ENCODE results near the gene CA4. TPM values are rescaled to one million over a fixed set of nuclear protein-coding genes. Genes with fewer than 3 reads are reported as not detected.
"Not testable (repeated sequence)": the region's sequence is repeated elsewhere in the genome, so short reads cannot be mapped to it uniquely, and the experiment has no call there.

CA4 gene
- not detected in 2 replicates for total RNA-seq

- intact Hi-C loops (cut with micrococcal nuclease), result loop anchor here (10.0 kb wide), 1 partner anchor 485 kb away; no protein-coding TSS in a partner anchor
These were observed at the start of gene CA4 for GRCh38 chr17:60149691-60150582. Gene CA4, plus strand, starts transcription at chr17:60149973. Its CDS starts 62 bp downstream, at chr17:60150035.

- intact Hi-C loops (cut with micrococcal nuclease), result loop anchor here (10.0 kb wide), 1 partner anchor 334 kb away; no protein-coding TSS in a partner anchor
These were observed 49.2 kb upstream of the CA4 start for GRCh38 chr17:60100577-60100976.

- intact Hi-C loops (cut with micrococcal nuclease), result loop anchor here (10.0 kb wide), 1 partner anchor 333 kb away; no protein-coding TSS in a partner anchor
These were observed 47.6 kb upstream of the CA4 start for GRCh38 chr17:60102015-60102631.

GRCh38 chr17:60102632-60103096, 47.1 kb upstream of the CA4 start:
- intact Hi-C loops (cut with micrococcal nuclease), result loop anchor here (10.0 kb wide), 1 partner anchor 332 kb away; no protein-coding TSS in a partner anchor

GRCh38 chr17:60103957-60104356, 45.8 kb upstream of the CA4 start:
- intact Hi-C loops (cut with micrococcal nuclease), result loop anchor here (10.0 kb wide), 1 partner anchor 331 kb away; no protein-coding TSS in a partner anchor

- intact Hi-C loops (cut with micrococcal nuclease), result loop anchor here (10.0 kb wide), 1 partner anchor 328 kb away; no protein-coding TSS in a partner anchor
These were observed 43.3 kb upstream of the CA4 start for GRCh38 chr17:60106340-60107059.

GRCh38 chr17:60107526-60108257, 42.1 kb upstream of the CA4 start:
- intact Hi-C loops (cut with micrococcal nuclease), result loop anchor here (10.0 kb wide), 1 partner anchor 327 kb away; no protein-coding TSS in a partner anchor

GRCh38 chr17:60108309-60108708, 41.5 kb upstream of the CA4 start:
- intact Hi-C loops (cut with micrococcal nuclease), result loop anchor here (10.0 kb wide), 1 partner anchor 326 kb away; no protein-coding TSS in a partner anchor

GRCh38 chr17:60108712-60109111, 41.1 kb upstream of the CA4 start:
- intact Hi-C loops (cut with micrococcal nuclease), result loop anchor here (10.0 kb wide), 1 partner anchor 326 kb away; no protein-coding TSS in a partner anchor

GRCh38 chr17:60109161-60109560, 40.6 kb upstream of the CA4 start:
- intact Hi-C loops (cut with micrococcal nuclease), result loop anchor here (10.0 kb wide), 1 partner anchor 326 kb away; no protein-coding TSS in a partner anchor

GRCh38 chr17:60110586-60110985, 39.2 kb upstream of the CA4 start:
- intact Hi-C loops (cut with micrococcal nuclease), result no loop called here

GRCh38 chr17:60111661-60112060, 38.1 kb upstream of the CA4 start:
- intact Hi-C loops (cut with micrococcal nuclease), result not testable (repeated sequence)

GRCh38 chr17:60115364-60115763, 34.4 kb upstream of the CA4 start:
- intact Hi-C loops (cut with micrococcal nuclease), result not testable (repeated sequence)

- intact Hi-C loops (cut with micrococcal nuclease), result not testable (repeated sequence)
These were observed 33.6 kb upstream of the CA4 start for GRCh38 chr17:60116196-60116595.

GRCh38 chr17:60119162-60119561, 30.6 kb upstream of the CA4 start:
- intact Hi-C loops (cut with micrococcal nuclease), result not testable (repeated sequence)

- intact Hi-C loops (cut with micrococcal nuclease), result not testable (repeated sequence)
These were observed 29.7 kb upstream of the CA4 start for GRCh38 chr17:60119807-60120748.

GRCh38 chr17:60127068-60128064, 22.4 kb upstream of the CA4 start:
- intact Hi-C loops (cut with micrococcal nuclease), result no loop called here

Measured in T-helper 1 cell treated with Interleukin-12 subunit alpha and Interleukin-12 subunit beta and Interleukin-4 antibody, amounts not matched to agents 30 ng/mL and 1 ng/mL, for 36 hours (primary cell).